ENCODE results near the gene ACE.

ACE gene

GRCh38 chr17:63505341-63505740 lies 28.5 kb downstream of the ACE start:
- H3K27ac ChIP-seq (ENCODE audit: extremely low read depth, low read depth, low read length): no peak overlapping the region
- ChIA-PET POLR2A (no interaction called here), CTCF (interaction anchor here (0.6 kb wide), 1 partner anchor 521 kb away, joined by 3 read pairs; no protein-coding TSS in a partner anchor)

GRCh38 chr17:63506627-63507026 lies 29.8 kb downstream of the ACE start:
- CTCF ChIA-PET: no interaction called here
- Histone ChIP-seq H3K9me3 (ENCODE audit: control insufficient read depth, insufficient read depth, low read depth, low read length) (no peaks in the 10 kb centered on the region), H3K27ac (ENCODE audit: extremely low read depth, low read depth, low read length) (no peak overlapping the region), H3K4me3 (ENCODE audit: low read depth, low read length) (no peak overlapping the region), H3K4me1 (ENCODE audit: control insufficient read depth, insufficient read depth, low read length) (no peaks in the 10 kb centered on the region), H3K36me3 (ENCODE audit: control insufficient read depth in 2 of 2, insufficient read depth in 1 of 2, low read length in 2 of 2) (no peaks in the 10 kb centered on the region)
- TF ChIP-seq KLF7 (tag by site-specific recombination; IDR thresholded peaks at IDR 0.05; ENCODE audit: borderline replicate concordance): no peak
- TF ChIP-seq, protein P1, sequence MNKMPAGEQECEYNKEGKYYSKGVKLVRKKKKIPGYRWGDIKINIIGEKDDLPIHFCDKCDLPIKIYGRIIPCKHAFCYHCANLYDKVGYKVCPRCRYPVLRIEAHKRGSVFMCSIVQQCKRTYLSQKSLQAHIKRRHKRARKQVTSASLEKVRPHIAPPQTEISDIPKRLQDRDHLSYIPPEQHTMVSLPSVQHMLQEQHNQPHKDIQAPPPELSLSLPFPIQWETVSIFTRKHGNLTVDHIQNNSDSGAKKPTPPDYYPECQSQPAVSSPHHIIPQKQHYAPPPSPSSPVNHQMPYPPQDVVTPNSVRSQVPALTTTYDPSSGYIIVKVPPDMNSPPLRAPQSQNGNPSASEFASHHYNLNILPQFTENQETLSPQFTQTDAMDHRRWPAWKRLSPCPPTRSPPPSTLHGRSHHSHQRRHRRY (tag by site-specific recombination; IDR thresholded peaks at IDR 0.05): no peak
- POLR2A ChIA-PET: interaction anchor here (0.8 kb wide), 1 partner anchor 26 kb away, joined by 3 read pairs; no protein-coding TSS in a partner anchor

More at GRCh38 chr17:63505341-63505740, 28.5 kb downstream of the ACE start:
- Histone ChIP-seq H3K4me1 (ENCODE audit: control insufficient read depth, insufficient read depth, low read length) (no peaks in the 10 kb centered on the region), H3K9me3 (ENCODE audit: control insufficient read depth, insufficient read depth, low read depth, low read length) (no peaks in the 10 kb centered on the region), H3K4me3 (ENCODE audit: low read depth, low read length) (no peak overlapping the region), H3K36me3 (ENCODE audit: control insufficient read depth in 2 of 2, insufficient read depth in 1 of 2, low read length in 2 of 2) (no peaks in the 10 kb centered on the region)
- TF ChIP-seq ZNF354C (tag by site-specific recombination; IDR thresholded peaks at IDR 0.05; ENCODE audit: borderline replicate concordance, low read depth): no peak
- no peak for TF ChIP-seq SALL2 (tag by site-specific recombination; IDR thresholded peaks at IDR 0.05; ENCODE audit: borderline replicate concordance)
- TF ChIP-seq ZNF548 (tag by site-specific recombination; IDR thresholded peaks at IDR 0.05): no peak
- no peak for TF ChIP-seq ZFP3 (tag by site-specific recombination; IDR thresholded peaks at IDR 0.05; ENCODE audit: low read depth)

GRCh38 chr17:63511331-63511730 lies 34.5 kb downstream of the ACE start:
- TF ChIP-seq ZNF660 (tag by site-specific recombination; IDR thresholded peaks at IDR 0.05) (no peak), ZNF114 (tag by site-specific recombination; IDR thresholded peaks at IDR 0.05) (no peak), ZNF24 (tag by site-specific recombination; IDR thresholded peaks at IDR 0.05) (no peak), ZBTB20 (tag by site-specific recombination; IDR thresholded peaks at IDR 0.05) (no peak), ZBTB7A (tag by site-specific recombination; IDR thresholded peaks at IDR 0.05; ENCODE audit: low read depth) (no peak), ZEB2 (tag by site-specific recombination; IDR thresholded peaks at IDR 0.05) (no peak)
- ChIA-PET CTCF (interaction anchor here (0.6 to 2.1 kb wide), 3 partner anchors 31 to 86 kb away, joined by 3 to 4 read pairs (median 4); no protein-coding TSS in a partner anchor), POLR2A (no interaction called here)
- H3K9me3 ChIP-seq (ENCODE audit: control insufficient read depth, insufficient read depth, low read depth, low read length): no peaks in the 10 kb centered on the region
- no peaks in the 10 kb centered on the region for H3K4me1 ChIP-seq (ENCODE audit: control insufficient read depth, insufficient read depth, low read length)
- H3K4me3 ChIP-seq (ENCODE audit: low read depth, low read length): no peak overlapping the region
- H3K27ac ChIP-seq (ENCODE audit: extremely low read depth, low read depth, low read length): no peak overlapping the region
- H3K36me3 ChIP-seq (ENCODE audit: control insufficient read depth in 2 of 2, insufficient read depth in 1 of 2, low read length in 2 of 2): no peaks in the 10 kb centered on the region

DNA sequence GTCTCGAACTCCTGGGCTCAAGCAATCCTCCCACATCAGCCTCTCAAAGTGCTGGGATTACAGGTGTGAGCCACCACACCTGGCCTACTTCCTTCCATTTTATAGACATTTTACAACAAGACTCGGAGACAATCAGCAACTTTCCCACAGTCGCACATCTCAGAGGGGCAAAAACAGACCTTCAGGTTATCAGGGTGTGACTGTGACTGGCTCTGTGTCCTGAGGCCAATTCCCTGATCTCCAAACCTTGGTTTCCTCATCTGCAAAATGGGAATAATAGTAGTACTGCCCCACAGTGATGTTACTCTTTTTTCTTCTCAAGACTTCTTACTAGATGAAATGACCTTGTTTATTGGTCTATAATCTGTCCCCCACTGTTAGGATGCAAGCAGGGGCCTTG lies 35.5 kb downstream of the ACE start:
- Histone ChIP-seq H3K36me3 (ENCODE audit: control insufficient read depth in 2 of 2, insufficient read depth in 1 of 2, low read length in 2 of 2) (no peaks in the 10 kb centered on the region), H3K9me3 (ENCODE audit: control insufficient read depth, insufficient read depth, low read depth, low read length) (no peaks in the 10 kb centered on the region), H3K27ac (ENCODE audit: extremely low read depth, low read depth, low read length) (no peak overlapping the region), H3K4me1 (ENCODE audit: control insufficient read depth, insufficient read depth, low read length) (no peaks in the 10 kb centered on the region), H3K4me3 (ENCODE audit: low read depth, low read length) (no peak overlapping the region)
- TF ChIP-seq ZNF785 (tag by site-specific recombination; IDR thresholded peaks at IDR 0.05) (no peak), ZNF362 (tag by site-specific recombination; IDR thresholded peaks at IDR 0.05) (no peak), ZNF585B (tag by site-specific recombination; IDR thresholded peaks at IDR 0.05) (no peak)
- ChIA-PET CTCF (interaction anchor here (1.8 to 2.1 kb wide), 2 partner anchors 34 to 87 kb away, joined by 4 read pairs; no protein-coding TSS in a partner anchor), POLR2A (no interaction called here)

Measured in HEK293 (cell line).